H1 (cell line): ENCODE data around the gene LTA4H. TPM values are rescaled to one million over a fixed set of nuclear protein-coding genes. Genes with fewer than 3 reads are reported as not detected.

Source experiments
- EZH2 ChIP-seq: fragments of 200-600 bp; sonication (generic); IDR thresholded peaks from 2 replicates; pipeline ENCODE4 v1.7.1; 2012; ENCODE audit warnings: low read depth, mild to moderate bottlenecking, moderate library complexity, low read length, inconsistent platforms; ENCODE audit not compliant: severe bottlenecking
- MAX ChIP-seq: IDR thresholded peaks from 2 replicates; pipeline ENCODE4 v1.6.1; 2012; ENCODE audit warnings: inconsistent platforms
- polyA plus RNA-seq, 7 experiments: library from polyadenylated mRNA; depleted of rRNA in 3 of 7; stranded (reverse) in 5 of 7; unstranded in 2 of 7; fragments of >200 nt in 5 of 7; fragments of 200-250 nt in 2 of 7; gene quantifications; 1 replicate in 5 of 7; 2 replicates in 1 of 7; 4 replicates in 1 of 7; pipeline versions ENCODE4 v1.2.1 to v1.2.3, GENCODE V29; 2011 to 2013; ENCODE audit warnings: missing spikeins in 2 of 7, mixed read lengths in 2 of 7
- total RNA-seq: library from RNA; stranded (reverse); fragmentation: NEBNext Ultra II Directional; extraction: Animal tissue kit (Norgen Biotek cat#: 25700); gene quantifications from 2 replicates; pipeline ENCODE4 v1.2.1, GENCODE V29; 2021

LTA4H gene
- total and polyA plus RNA-seq, 2 of the 8 experiments (the other 6 are each of a cell fraction or from before 2014, with no cell fraction given): 106 to 167 TPM

- TF ChIP-seq MAX (no peak), EZH2 (no peak)
These were observed 21.5 kb upstream of the LTA4H start (continued) for GRCh38 chr12:96056646-96057455.
